Vagina (tissue), 2 donors: ENCODE measurements around the gene BORCS8. TPM values are rescaled to one million over a fixed set of nuclear protein-coding genes. Genes with fewer than 3 reads are reported as not detected.
A peak's percentile ranks its signal among the peaks of the same experiment; 100 is the strongest.

ENCODE experiments used
- DNase-seq, 2 donors: peaks; one replicate each; pipeline ENCODE4 v3.0.0-alpha.2; 2017; ENCODE audit errors: extremely low spot score in 2 of 2
- H3K27ac ChIP-seq: fragments of 200-600 bp; sonication (generic); one replicate; pipeline ENCODE4 v1.5.1; 2019
- H3K27me3 ChIP-seq: fragments of 200-600 bp; sonication (generic); one replicate; pipeline ENCODE4 v1.5.1; 2019
- H3K36me3 ChIP-seq, 2 donors: fragments of 200-600 bp; sonication (generic); one replicate each; pipeline ENCODE4 v1.5.1; 2017 to 2019
- H3K4me1 ChIP-seq: fragments of 200-600 bp; sonication (generic); one replicate; pipeline ENCODE4 v1.5.1; 2019
- H3K4me3 ChIP-seq, 2 donors: fragments of 200-600 bp; sonication (generic); 1 replicate in 1 of 2; 2 replicates in 1 of 2; pipeline ENCODE4 v1.5.1; 2016 to 2019
- H3K9me3 ChIP-seq: fragments of 200-600 bp; sonication (generic); one replicate; pipeline ENCODE4 v1.5.1; 2019
- POLR2A ChIP-seq, 2 donors: fragments of 450-650 bp; IDR thresholded peaks; one replicate each; pipeline ENCODE4 v1.6.1; 2017; ENCODE audit warnings: antibody characterized with exemption in 2 of 2, mild to moderate bottlenecking in 2 of 2, moderate library complexity in 2 of 2
- POLR2AphosphoS5 ChIP-seq, 2 donors: sonication (generic); formaldehyde crosslinking; IDR thresholded peaks; one replicate each; pipeline ENCODE4 v1.9.0; 2017; ENCODE audit warnings: antibody characterized with exemption in 2 of 2, mild to moderate bottlenecking in 2 of 2, low read depth in 1 of 2; ENCODE audit not compliant: insufficient read depth in 1 of 2
- intact Hi-C: fragments of 100-400 bp; cut with DNase I; formaldehyde crosslinking; loops from one replicate; pipeline ENCODE4 v1.15.1; 2023
- total RNA-seq: library from RNA; depleted of rRNA; stranded (reverse); fragments of >200 nt; gene quantifications from one replicate; pipeline ENCODE4 v1.2.3, GENCODE V29; 2016
- TF ChIP-seq, protein P1 (sequence below), 3 experiments: fragments of 450-650 bp in 2 of 3; fragments of 200-600 bp in 1 of 3; sonication (generic) in 1 of 3; IDR thresholded peaks; one replicate each; pipeline ENCODE4 v1.5.1; 2017 to 2019; ENCODE audit warnings: antibody characterized with exemption in 3 of 3, mild to moderate bottlenecking in 2 of 3, moderate library complexity in 2 of 3

The BORCS8 gene
- total RNA-seq, 1 donor from 2014 or later: 18.9 TPM

DNA sequence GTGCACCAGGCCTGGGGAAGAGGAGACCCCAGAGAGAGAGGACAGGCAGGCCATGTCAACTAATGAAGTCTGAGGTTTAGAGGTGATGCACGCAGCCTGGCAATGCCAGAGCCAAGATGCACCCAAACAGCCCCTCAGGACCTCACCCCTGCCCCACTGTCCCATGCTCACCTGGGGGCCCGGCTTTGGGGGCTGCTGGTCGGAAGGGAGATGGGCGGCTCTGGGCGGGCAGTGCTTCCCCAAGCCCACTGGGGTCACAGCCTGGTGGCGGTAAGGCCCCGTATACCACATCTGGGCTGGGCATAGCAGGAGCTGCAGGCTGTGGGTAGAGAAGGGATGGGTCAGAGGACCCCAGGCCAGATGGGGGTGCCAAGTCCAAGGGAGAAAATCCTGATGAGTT, 45.1 kb downstream of the BORCS8 start:
- TF ChIP-seq, protein P1, sequence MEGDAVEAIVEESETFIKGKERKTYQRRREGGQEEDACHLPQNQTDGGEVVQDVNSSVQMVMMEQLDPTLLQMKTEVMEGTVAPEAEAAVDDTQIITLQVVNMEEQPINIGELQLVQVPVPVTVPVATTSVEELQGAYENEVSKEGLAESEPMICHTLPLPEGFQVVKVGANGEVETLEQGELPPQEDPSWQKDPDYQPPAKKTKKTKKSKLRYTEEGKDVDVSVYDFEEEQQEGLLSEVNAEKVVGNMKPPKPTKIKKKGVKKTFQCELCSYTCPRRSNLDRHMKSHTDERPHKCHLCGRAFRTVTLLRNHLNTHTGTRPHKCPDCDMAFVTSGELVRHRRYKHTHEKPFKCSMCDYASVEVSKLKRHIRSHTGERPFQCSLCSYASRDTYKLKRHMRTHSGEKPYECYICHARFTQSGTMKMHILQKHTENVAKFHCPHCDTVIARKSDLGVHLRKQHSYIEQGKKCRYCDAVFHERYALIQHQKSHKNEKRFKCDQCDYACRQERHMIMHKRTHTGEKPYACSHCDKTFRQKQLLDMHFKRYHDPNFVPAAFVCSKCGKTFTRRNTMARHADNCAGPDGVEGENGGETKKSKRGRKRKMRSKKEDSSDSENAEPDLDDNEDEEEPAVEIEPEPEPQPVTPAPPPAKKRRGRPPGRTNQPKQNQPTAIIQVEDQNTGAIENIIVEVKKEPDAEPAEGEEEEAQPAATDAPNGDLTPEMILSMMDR (IDR thresholded peaks at IDR 0.05): no peak
- TF ChIP-seq POLR2A (IDR thresholded peaks at IDR 0.05) (no peak), POLR2AphosphoS5 (IDR thresholded peaks at IDR 0.05; ENCODE audit: insufficient read depth in 1 of 2, low read depth in 1 of 2) (no peak)
- intact Hi-C loops: no loop called here
- H3K27me3 ChIP-seq: no peaks in the 10 kb centered on the region

GRCh38 chr19:19145684-19146608, 46.0 kb downstream of the BORCS8 start:
- peak overlapping the region; percentile 15 to 27 for H3K4me3 ChIP-seq
- no peaks in the 10 kb centered on the region for H3K9me3 ChIP-seq
- peak overlapping the region; percentile 33 for H3K27ac ChIP-seq
- TF ChIP-seq, protein P1 (IDR thresholded peaks at IDR 0.05): peak; percentile 83 to 89 (median 84)
- TF ChIP-seq POLR2A (IDR thresholded peaks at IDR 0.05) (no peak), POLR2AphosphoS5 (IDR thresholded peaks at IDR 0.05; ENCODE audit: insufficient read depth in 1 of 2, low read depth in 1 of 2) (peak in 1 of 2 donors; percentile 22)
- H3K4me1 ChIP-seq: peaks cover 10% of the 10 kb centered on the region
- no peak for DNase-seq
- peaks cover 0 to 15% of the 10 kb centered on the region in 2 donors for H3K36me3 ChIP-seq
- intact Hi-C loops: no loop called here
- H3K27me3 ChIP-seq: no peaks in the 10 kb centered on the region

More for the DNA sequence above, 45.1 kb downstream of the BORCS8 start:
- H3K9me3 ChIP-seq: no peaks in the 10 kb centered on the region
- no peak overlapping the region for H3K27ac ChIP-seq
- H3K36me3 ChIP-seq: peaks cover 0 to 15% of the 10 kb centered on the region in 2 donors
- H3K4me3 ChIP-seq: no peak overlapping the region
- peaks cover 10% of the 10 kb centered on the region for H3K4me1 ChIP-seq
- no peak for DNase-seq

GRCh38 chr19:19145281-19145680, 46.7 kb downstream of the BORCS8 start:
- no peaks in the 10 kb centered on the region for H3K27me3 ChIP-seq
- no peak for DNase-seq
- peaks cover 10% of the 10 kb centered on the region for H3K4me1 ChIP-seq
- H3K27ac ChIP-seq: no peak overlapping the region
- no peaks in the 10 kb centered on the region for H3K9me3 ChIP-seq
- intact Hi-C loops: no loop called here
- TF ChIP-seq, protein P1 (IDR thresholded peaks at IDR 0.05): no peak
- no peak for TF ChIP-seq POLR2A (IDR thresholded peaks at IDR 0.05)
- no peak for TF ChIP-seq POLR2AphosphoS5 (IDR thresholded peaks at IDR 0.05; ENCODE audit: insufficient read depth in 1 of 2, low read depth in 1 of 2)
- H3K4me3 ChIP-seq: no peak overlapping the region
- peaks cover 0 to 15% of the 10 kb centered on the region in 2 donors for H3K36me3 ChIP-seq

- H3K27ac ChIP-seq: no peak overlapping the region
- no peak overlapping the region for H3K4me3 ChIP-seq
- H3K4me1 ChIP-seq: peaks cover 17% of the 10 kb centered on the region
- H3K27me3 ChIP-seq: no peaks in the 10 kb centered on the region
- DNase-seq: no peak
- TF ChIP-seq POLR2AphosphoS5 (IDR thresholded peaks at IDR 0.05; ENCODE audit: insufficient read depth in 1 of 2, low read depth in 1 of 2) (no peak), POLR2A (IDR thresholded peaks at IDR 0.05) (no peak)
- TF ChIP-seq, protein P1 (IDR thresholded peaks at IDR 0.05): no peak
- peaks cover 0 to 4% of the 10 kb centered on the region in 2 donors for H3K36me3 ChIP-seq
- no peaks in the 10 kb centered on the region for H3K9me3 ChIP-seq
- intact Hi-C loops: no loop called here
Observed at GRCh38 chr19:19142347-19142746, 49.6 kb downstream of the BORCS8 start.

GRCh38 chr19:19140476-19140875, 51.5 kb downstream of the BORCS8 start:
- no peak overlapping the region for H3K27ac ChIP-seq
- H3K4me1 ChIP-seq: peaks cover 22% of the 10 kb centered on the region
- DNase-seq: no peak
- TF ChIP-seq POLR2A (IDR thresholded peaks at IDR 0.05) (no peak), POLR2AphosphoS5 (IDR thresholded peaks at IDR 0.05; ENCODE audit: insufficient read depth in 1 of 2, low read depth in 1 of 2) (no peak)
- TF ChIP-seq, protein P1 (IDR thresholded peaks at IDR 0.05): no peak
- H3K27me3 ChIP-seq: no peaks in the 10 kb centered on the region
- no peaks in the 10 kb centered on the region for H3K36me3 ChIP-seq
- no peak overlapping the region for H3K4me3 ChIP-seq
- H3K9me3 ChIP-seq: no peaks in the 10 kb centered on the region
- intact Hi-C loops: no loop called here
